ENCODE measurements around the gene KCNMA1. TPM values are rescaled to one million over a fixed set of nuclear protein-coding genes. Genes with fewer than 3 reads are reported as not detected.

Gene KCNMA1
- total RNA-seq, 1 donor from 2014 or later: 15.8 TPM

- no peak for TF ChIP-seq CTCF (IDR thresholded peaks at IDR 0.05; ENCODE audit: insufficient read depth, low read length, severe bottlenecking)
- no peak overlapping the region for H3K4me3 ChIP-seq (ENCODE audit: low read depth, low read length)
- FAIRE-seq: no peak
- no peaks in the 10 kb centered on the region for H3K36me3 ChIP-seq (ENCODE audit: control insufficient read depth, insufficient read depth, low read length)
- DNase-seq (ENCODE audit: low read depth): no peak
- no peaks in the 10 kb centered on the region for H3K27me3 ChIP-seq (ENCODE audit: control insufficient read depth, insufficient read depth, low read length)
Observed at GRCh38 chr10:77317221-77317620, 320.4 kb downstream of the KCNMA1 start.

- no peaks in the 10 kb centered on the region for H3K36me3 ChIP-seq (ENCODE audit: control insufficient read depth, insufficient read depth, low read length)
- FAIRE-seq: no peak
- H3K4me3 ChIP-seq (ENCODE audit: low read depth, low read length): no peak overlapping the region
- no peak for DNase-seq (ENCODE audit: low read depth)
- no peaks in the 10 kb centered on the region for H3K27me3 ChIP-seq (ENCODE audit: control insufficient read depth, insufficient read depth, low read length)
- TF ChIP-seq CTCF (IDR thresholded peaks at IDR 0.05; ENCODE audit: insufficient read depth, low read length, severe bottlenecking): no peak
Observed at GRCh38 chr10:77315496-77316129, 322.0 kb downstream of the KCNMA1 start.

GRCh38 chr10:77313066-77313750 is 324.4 kb downstream of the KCNMA1 start:
- Histone ChIP-seq H3K4me3 (ENCODE audit: low read depth, low read length) (no peak overlapping the region), H3K36me3 (ENCODE audit: control insufficient read depth, insufficient read depth, low read length) (no peaks in the 10 kb centered on the region), H3K27me3 (ENCODE audit: control insufficient read depth, insufficient read depth, low read length) (no peaks in the 10 kb centered on the region)
- no peak for TF ChIP-seq CTCF (IDR thresholded peaks at IDR 0.05; ENCODE audit: insufficient read depth, low read length, severe bottlenecking)
- DNase-seq (ENCODE audit: low read depth) (no peak), FAIRE-seq (no peak)

- DNase-seq (ENCODE audit: low read depth) (no peak), FAIRE-seq (no peak)
- Histone ChIP-seq H3K36me3 (ENCODE audit: control insufficient read depth, insufficient read depth, low read length) (no peaks in the 10 kb centered on the region), H3K27me3 (ENCODE audit: control insufficient read depth, insufficient read depth, low read length) (no peaks in the 10 kb centered on the region), H3K4me3 (ENCODE audit: low read depth, low read length) (no peak overlapping the region)
- no peak for TF ChIP-seq CTCF (IDR thresholded peaks at IDR 0.05; ENCODE audit: insufficient read depth, low read length, severe bottlenecking)
Observed at GRCh38 chr10:77311186-77311585, 326.4 kb downstream of the KCNMA1 start.

DNA sequence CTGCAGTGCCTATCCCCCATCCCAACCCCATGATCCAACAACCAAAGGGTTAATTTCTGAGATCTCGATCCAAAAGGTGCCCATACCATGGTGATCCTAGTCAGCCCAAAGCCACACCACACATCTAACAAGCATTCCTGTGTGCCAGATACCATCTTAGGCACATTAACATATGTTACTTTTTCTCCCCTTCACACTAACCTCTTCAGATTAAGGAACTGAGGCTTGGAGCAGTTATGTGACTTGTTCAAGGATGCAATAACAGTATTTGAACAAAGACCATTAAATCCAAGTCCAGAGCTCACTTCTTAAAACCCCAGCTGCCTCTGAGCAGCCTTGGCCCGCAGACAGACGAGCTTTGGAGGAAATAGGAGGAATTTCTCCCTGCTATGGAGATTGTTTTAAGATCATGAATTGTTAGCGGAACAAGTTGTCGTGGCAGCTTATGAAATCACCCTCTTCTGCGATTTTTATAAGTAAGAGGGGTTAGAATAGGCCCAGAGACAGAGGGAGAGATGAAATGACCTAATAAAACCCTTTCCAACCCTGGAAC is 327.2 kb downstream of the KCNMA1 start:
- H3K27me3 ChIP-seq (ENCODE audit: control insufficient read depth, insufficient read depth, low read length): no peaks in the 10 kb centered on the region
- FAIRE-seq (no peak), DNase-seq (ENCODE audit: low read depth) (no peak)
- TF ChIP-seq CTCF (IDR thresholded peaks at IDR 0.05; ENCODE audit: insufficient read depth, low read length, severe bottlenecking): no peak
- no peaks in the 10 kb centered on the region for H3K36me3 ChIP-seq (ENCODE audit: control insufficient read depth, insufficient read depth, low read length)
- H3K4me3 ChIP-seq (ENCODE audit: low read depth, low read length): no peak overlapping the region

All from bronchial epithelial cell (primary cell).